GOT3 (cell line): ENCODE data around the gene TNFAIP8L3.
"Not testable (repeated sequence)": the region's sequence is repeated elsewhere in the genome, so short reads cannot be mapped to it uniquely, and the experiment has no call there.

Source experiments
- DNase-seq: peaks from one replicate; lab custom pipeline; 2025; ENCODE audit warnings: mixed read lengths; lab: John Stamatoyannopoulos, UW

Gene TNFAIP8L3

GRCh38 chr15:51094606-51095569 is at the start of gene TNFAIP8L3:
TNFAIP8L3 (minus strand) TSS chr15:51094906; CDS start chr15:51094595, 311 bp downstream.
- DNase-seq = no peak

GRCh38 chr15:51144021-51144532 is 49.4 kb upstream of the TNFAIP8L3 start:
- no peak for DNase-seq

- DNase-seq = not testable (repeated sequence)
Observed at GRCh38 chr15:51140347-51140746, 45.6 kb upstream of the TNFAIP8L3 start.

GRCh38 chr15:51139091-51139490 is 44.4 kb upstream of the TNFAIP8L3 start:
- no peak for DNase-seq

- DNase-seq = no peak
Observed at GRCh38 chr15:51137880-51138430, 43.2 kb upstream of the TNFAIP8L3 start.

- no peak for DNase-seq
Observed at GRCh38 chr15:51137024-51137423, 42.3 kb upstream of the TNFAIP8L3 start.

- no peak for DNase-seq
Observed at GRCh38 chr15:51135276-51135675, 40.6 kb upstream of the TNFAIP8L3 start.

- no peak for DNase-seq
Observed at GRCh38 chr15:51134416-51135199, 39.9 kb upstream of the TNFAIP8L3 start.

- no peak for DNase-seq
Observed at GRCh38 chr15:51133140-51133765, 38.5 kb upstream of the TNFAIP8L3 start.

- no peak for DNase-seq
Observed at GRCh38 chr15:51132384-51133139, 37.9 kb upstream of the TNFAIP8L3 start.

GRCh38 chr15:51131596-51132290 is 37.0 kb upstream of the TNFAIP8L3 start:
- DNase-seq = no peak

- no peak for DNase-seq
Observed at GRCh38 chr15:51130344-51130743, 35.6 kb upstream of the TNFAIP8L3 start.

- DNase-seq = no peak
Observed at GRCh38 chr15:51129535-51130188, 35.0 kb upstream of the TNFAIP8L3 start.

- no peak for DNase-seq
Observed at GRCh38 chr15:51128701-51129100, 34.0 kb upstream of the TNFAIP8L3 start.

GRCh38 chr15:51126842-51127241 is 32.1 kb upstream of the TNFAIP8L3 start:
- DNase-seq = no peak

- DNase-seq = not testable (repeated sequence)
Observed at GRCh38 chr15:51123002-51123401, 28.3 kb upstream of the TNFAIP8L3 start.

- DNase-seq = no peak
Observed at GRCh38 chr15:51121631-51122225, 27.0 kb upstream of the TNFAIP8L3 start.

GRCh38 chr15:51121118-51121517 is 26.4 kb upstream of the TNFAIP8L3 start:
- DNase-seq = peak; percentile 8

- DNase-seq = no peak
Observed at GRCh38 chr15:51119120-51119519, 24.4 kb upstream of the TNFAIP8L3 start.
